GM12878 (cell line): ENCODE results near the gene CDK5R1. TPM values are rescaled to one million over a fixed set of nuclear protein-coding genes. Genes with fewer than 3 reads are reported as not detected.

Experiments
- ATAC-seq: fragments of 200-7000 bp; cut with Tn5 transposase; 3 replicates; pipeline ENCODE4 v1.9.1; 2020; ENCODE audit warnings: mild to moderate bottlenecking, moderate library complexity
- BruUV-seq: library from RNA; stranded (reverse); fragments of 400-500 nt; replicated peaks from 2 replicates; lab custom pipeline; 2021; lab: Mats Ljungman, UMichigan
- CTCF ChIA-PET: fragments of 300-600 bp; sonication (Branson Sonifier 250); formaldehyde crosslinking; extraction: SDS; loops from one replicate; lab custom pipeline; 2021; ENCODE audit warnings: inconsistent platforms; lab: Yijun Ruan, JAX
- POLR2A ChIA-PET: fragments of 350-600 bp; formaldehyde crosslinking; extraction: SDS; loops from one replicate; lab custom pipeline; 2021; ENCODE audit warnings: inconsistent platforms; lab: Charles Lee
- RAD21 ChIA-PET: fragments of 300-600 bp; sonication (Branson Sonifier 250); formaldehyde crosslinking; loops from one replicate; lab custom pipeline; 2023; ENCODE audit warnings: antibody characterized with exemption; ENCODE audit not compliant: unreplicated experiment; lab: Charles Lee
- SMC1A ChIA-PET: fragments of 300-600 bp; sonication (Branson Sonifier 250); formaldehyde crosslinking; loops from one replicate; lab custom pipeline; 2023; ENCODE audit not compliant: unreplicated experiment, uncharacterized antibody; lab: Charles Lee
- DNase-seq: peaks from one replicate; pipeline ENCODE4 v3.0.0-alpha.2; 2011; ENCODE audit warnings: low read depth, low spot score
- FAIRE-seq: peaks from 3 replicates; lab custom pipeline; 2011; peaks lifted over from hg19 to GRCh38; lab: Jason Lieb, UNC
- H2AFZ ChIP-seq: 2 replicates; pipeline ENCODE4 v1.6.0; 2011; ENCODE audit warnings: low read depth, low read length, control low read depth; ENCODE audit not compliant: control insufficient read depth
- H3K27ac ChIP-seq: 2 replicates; pipeline ENCODE4 v1.5.1; 2011; ENCODE audit warnings: control low read depth; ENCODE audit not compliant: control insufficient read depth, insufficient read depth
- H3K27me3 ChIP-seq, 2 experiments: replicated peaks in 1 of 2; 2 replicates each; pipeline versions ENCODE4 v1.6.0 to v1.6.1; 2011; ENCODE audit warnings: low read length in 1 of 2; ENCODE audit not compliant: control insufficient read depth in 2 of 2, insufficient read depth in 2 of 2
- H3K36me3 ChIP-seq, 2 experiments: 2 replicates each; pipeline ENCODE4 v1.5.1; 2011; ENCODE audit warnings: low read length in 1 of 2; ENCODE audit not compliant: control insufficient read depth in 2 of 2, insufficient read depth in 2 of 2
- H3K4me1 ChIP-seq: 2 replicates; pipeline ENCODE4 v1.6.1; 2011; ENCODE audit warnings: mild to moderate bottlenecking, low read length, moderate library complexity, mixed read lengths; ENCODE audit not compliant: control insufficient read depth, insufficient read depth
- H3K4me2 ChIP-seq: 2 replicates; pipeline ENCODE4 v1.6.0; 2011; ENCODE audit warnings: control low read depth; ENCODE audit not compliant: control insufficient read depth, insufficient read depth
- H3K4me3 ChIP-seq: fragments of 200-600 bp; sonication (generic); 2 replicates; pipeline ENCODE4 v1.5.1; 2016
- H3K79me2 ChIP-seq: 2 replicates; pipeline ENCODE4 v1.6.0; 2011; ENCODE audit warnings: low read length; ENCODE audit not compliant: control insufficient read depth, insufficient read depth
- H3K9ac ChIP-seq: 2 replicates; pipeline ENCODE4 v1.8.0; 2011; ENCODE audit warnings: low read length, control low read depth, mixed read lengths; ENCODE audit not compliant: control insufficient read depth, insufficient read depth
- H3K9me3 ChIP-seq: replicated peaks from 3 replicates; pipeline ENCODE4 v1.5.1; 2011; ENCODE audit warnings: mild to moderate bottlenecking, low read length; ENCODE audit not compliant: control insufficient read depth, insufficient read depth
- H4K20me1 ChIP-seq: 2 replicates; pipeline ENCODE4 v1.6.0; 2011; ENCODE audit not compliant: control insufficient read depth, insufficient read depth
- HDAC2 ChIP-seq: fragments of 200-600 bp; sonication (generic); IDR thresholded peaks from 2 replicates; pipeline ENCODE4 v1.6.1; 2017
- YY1 ChIP-seq: IDR thresholded peaks from 2 replicates; pipeline ENCODE4 v1.6.1; 2011; ENCODE audit warnings: low read depth, mild to moderate bottlenecking, low read length
- WGBS: methylation state at CpG from one replicate; pipeline ENCODE4 v1.1.6; 2016; ENCODE audit warnings: low lambda C conversion rate; ENCODE audit not compliant: insufficient replicate concordance, insufficient coverage; ENCODE audit errors: missing lambda C conversion rate; 5-methylcytosine and 5-hydroxymethylcytosine counted together
- in situ Hi-C: fragments of 300-500 bp; cut with MboI; formaldehyde crosslinking; loops from 9 replicates; pipeline ENCODE4 v1.14.3; 2018; ENCODE audit warnings: mixed read lengths
- intact Hi-C: fragments of 100-400 bp; cut with micrococcal nuclease; formaldehyde crosslinking; loops from one replicate; pipeline ENCODE4 v1.14.2; 2022; ENCODE audit not compliant: unreplicated experiment
- polyA plus RNA-seq, 11 experiments: library from polyadenylated mRNA; depleted of rRNA in 4 of 11; unstranded in 6 of 11; stranded (reverse) in 5 of 11; fragments of >200 nt; fragmentation: Nextera tagmentation in 4 of 11; fragmentation: Illumina TruSeq in 1 of 11; extraction: Ambion mirVana in 4 of 11; extraction: Trizol in 1 of 11; gene quantifications; 1 replicate in 1 of 11; 2 replicates in 10 of 11; pipeline versions ENCODE4 v1.2.1 to v1.2.3, GENCODE V29; 2011 to 2016; ENCODE audit warnings: inconsistent platforms in 2 of 11, missing spikeins in 2 of 11, low read depth in 1 of 11
- total RNA-seq, 4 experiments: library from RNA; depleted of rRNA in 3 of 4; stranded (reverse); fragments of >200 nt in 3 of 4; fragmentation: Illumina TruSeq in 1 of 4; extraction: Trizol in 1 of 4; gene quantifications; 2 replicates each; pipeline versions ENCODE4 v1.2.1 to v1.2.3, GENCODE V29; 2013 to 2021
- TF ChIP-seq, protein P1 (sequence below), 3 experiments: IDR thresholded peaks in 2 of 3; conservative IDR thresholded peaks in 1 of 3; 2 replicates each; pipeline ENCODE4 v1.5.1; 2011; ENCODE audit warnings: low read depth in 3 of 3, low read length in 3 of 3, mild to moderate bottlenecking in 3 of 3, control low read depth in 2 of 3, moderate library complexity in 2 of 3, inconsistent platforms in 1 of 3, mixed read lengths in 1 of 3; ENCODE audit not compliant: control insufficient read depth in 2 of 3, insufficient read depth in 1 of 3; ENCODE audit errors: extremely low read depth in 1 of 3

Gene CDK5R1
- total and polyA plus RNA-seq, 10 of the 15 experiments (the other 5 are each of a cell fraction or from before 2014, with no cell fraction given), result 1.1 to 28.3 (median 12.2) TPM

DNA sequence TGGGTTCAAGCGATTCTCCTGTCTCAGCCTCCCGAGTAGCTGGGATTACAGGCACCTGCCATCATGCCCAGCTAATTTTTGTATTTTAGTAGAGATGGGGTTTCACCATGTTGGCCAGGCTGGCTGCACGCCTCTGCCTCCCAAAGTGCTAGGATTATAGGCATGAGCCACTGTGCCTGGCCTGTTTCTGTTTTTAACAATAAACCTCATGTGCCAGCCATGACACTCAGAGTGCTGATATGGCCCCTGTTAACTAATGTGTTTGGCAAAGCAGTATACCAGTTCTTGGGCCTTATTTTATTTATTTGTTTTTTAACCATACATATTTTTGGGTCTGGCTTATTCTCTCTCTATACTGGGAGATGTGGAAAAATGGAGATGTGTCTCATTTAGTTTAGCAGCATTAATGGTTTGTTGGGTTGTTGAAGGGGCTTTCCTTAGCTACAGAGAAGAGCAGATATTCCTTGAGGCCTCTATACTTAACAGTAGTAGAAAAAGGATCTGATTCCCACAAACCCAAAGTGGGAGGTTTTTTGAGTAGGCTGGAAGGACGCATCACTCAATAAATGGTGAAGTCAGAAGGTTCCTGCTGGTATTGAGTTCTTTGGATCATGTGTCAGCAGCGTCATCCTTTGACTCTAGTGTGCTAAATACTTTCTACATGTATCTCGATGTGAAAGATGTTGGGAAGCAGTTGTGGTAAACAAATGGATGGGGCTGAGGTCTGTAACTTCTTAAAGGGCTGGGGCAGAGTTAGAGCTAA, 16.2 kb upstream of the CDK5R1 start:
- ATAC-seq, result no peak
- intact Hi-C loops, result no loop called here
- CTCF ChIA-PET, result interaction anchor here (1.3 to 7.0 kb wide), 3 partner anchors 8 to 307 kb away, joined by 3 to 59 read pairs (median 3); no protein-coding TSS in a partner anchor
- Histone ChIP-seq H2AFZ (no peak overlapping the region), H3K9ac (no peak overlapping the region), H3K4me2 (no peak overlapping the region), H3K36me3 (peaks cover 28 to 72% of the 10 kb centered on the region in 2 experiments), H3K79me2 (no peaks in the 10 kb centered on the region), H3K4me1 (no peaks in the 10 kb centered on the region), H3K27ac (no peak overlapping the region), H3K9me3 (no peaks in the 10 kb centered on the region), H3K27me3 (no peaks in the 10 kb centered on the region), H4K20me1 (no peaks in the 10 kb centered on the region), H3K4me3 (no peak overlapping the region)
- RAD21 ChIA-PET, result interaction anchor here (1.1 to 1.3 kb wide), 3 partner anchors 9 to 136 kb away, joined by 3 to 5 read pairs (median 3); no protein-coding TSS in a partner anchor
- WGBS, result 97% methylated on average over 6 of the region's 6 CpGs
- DNase-seq, result no peak
- in situ Hi-C loops, result loop anchor here (5.0 to 25.0 kb wide), 2 partner anchors 292 to 442 kb away; no protein-coding TSS in a partner anchor
- SMC1A ChIA-PET, result interaction anchor here (1.0 kb wide), 1 partner anchor 9 kb away, joined by 4 read pairs; no protein-coding TSS in a partner anchor
- FAIRE-seq, result no peak
- POLR2A ChIA-PET, result no interaction called here
- BruUV-seq, result no TSS peak
- TF ChIP-seq HDAC2, result no peak
- TF ChIP-seq, protein P1, sequence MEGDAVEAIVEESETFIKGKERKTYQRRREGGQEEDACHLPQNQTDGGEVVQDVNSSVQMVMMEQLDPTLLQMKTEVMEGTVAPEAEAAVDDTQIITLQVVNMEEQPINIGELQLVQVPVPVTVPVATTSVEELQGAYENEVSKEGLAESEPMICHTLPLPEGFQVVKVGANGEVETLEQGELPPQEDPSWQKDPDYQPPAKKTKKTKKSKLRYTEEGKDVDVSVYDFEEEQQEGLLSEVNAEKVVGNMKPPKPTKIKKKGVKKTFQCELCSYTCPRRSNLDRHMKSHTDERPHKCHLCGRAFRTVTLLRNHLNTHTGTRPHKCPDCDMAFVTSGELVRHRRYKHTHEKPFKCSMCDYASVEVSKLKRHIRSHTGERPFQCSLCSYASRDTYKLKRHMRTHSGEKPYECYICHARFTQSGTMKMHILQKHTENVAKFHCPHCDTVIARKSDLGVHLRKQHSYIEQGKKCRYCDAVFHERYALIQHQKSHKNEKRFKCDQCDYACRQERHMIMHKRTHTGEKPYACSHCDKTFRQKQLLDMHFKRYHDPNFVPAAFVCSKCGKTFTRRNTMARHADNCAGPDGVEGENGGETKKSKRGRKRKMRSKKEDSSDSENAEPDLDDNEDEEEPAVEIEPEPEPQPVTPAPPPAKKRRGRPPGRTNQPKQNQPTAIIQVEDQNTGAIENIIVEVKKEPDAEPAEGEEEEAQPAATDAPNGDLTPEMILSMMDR (IDR thresholded peaks at IDR 0.05 in 2 of 3, conservative IDR thresholded peaks at IDR 0.05 in 1 of 3; ENCODE audit: control insufficient read depth in 2 of 3, extremely low read depth in 1 of 3, insufficient read depth in 1 of 3, low read depth in 3 of 3, low read length in 3 of 3), result no peak
- TF ChIP-seq YY1, result no peak
